Fibroblast of mammary gland (primary cell): ENCODE measurements around the gene AMPD3.
A peak's percentile ranks its signal among the peaks of the same experiment; 100 is the strongest.

ENCODE experiments used
- DNase-seq: peaks from one replicate; pipeline ENCODE4 v3.0.0-alpha.2; 2010; ENCODE audit warnings: low read depth
- H3K4me3 ChIP-seq: 2 replicates; pipeline ENCODE4 v1.5.1; 2011; ENCODE audit warnings: low read depth, mild to moderate bottlenecking, low read length, moderate library complexity; ENCODE audit not compliant: control insufficient read depth
- TF ChIP-seq, protein P1 (sequence below): conservative IDR thresholded peaks from 2 replicates; pipeline ENCODE4 v1.5.1; 2011; ENCODE audit warnings: low read depth, low read length, inconsistent platforms; ENCODE audit not compliant: control insufficient read depth, insufficient read depth

The AMPD3 gene

DNA sequence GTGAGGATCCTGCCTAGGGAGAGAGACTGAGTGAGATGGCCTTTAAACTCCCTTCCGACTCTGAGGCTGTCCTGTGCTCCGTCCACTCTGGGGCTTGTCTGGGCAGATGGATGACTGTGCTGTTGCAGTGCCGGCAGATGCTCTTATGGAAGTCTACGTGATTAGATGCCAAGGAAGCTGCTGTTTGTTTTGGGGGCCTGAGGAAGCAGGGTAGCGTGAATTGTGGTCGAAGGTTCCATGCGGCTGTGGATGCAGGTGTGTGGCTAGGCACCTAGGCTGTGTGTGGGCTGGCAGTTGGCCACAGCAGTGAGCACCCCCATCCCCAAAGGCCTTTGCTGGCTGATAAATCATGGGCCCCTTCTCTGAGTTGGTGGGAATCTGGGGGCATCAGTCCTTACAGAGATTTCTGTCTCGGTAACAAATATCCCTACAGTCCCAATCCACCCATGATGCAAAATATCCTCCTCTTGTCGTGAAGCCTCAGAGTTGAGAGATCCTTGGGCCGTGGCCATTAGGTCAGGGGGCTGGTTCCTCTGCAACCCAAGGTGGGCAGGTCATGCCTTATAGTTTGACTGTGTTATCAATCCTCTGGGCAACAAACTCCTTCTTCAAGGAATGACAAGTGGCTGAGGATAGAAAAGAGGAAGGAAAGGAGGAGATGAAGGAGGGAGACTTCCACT, 31.2 kb downstream of the AMPD3 start:
- TF ChIP-seq, protein P1, sequence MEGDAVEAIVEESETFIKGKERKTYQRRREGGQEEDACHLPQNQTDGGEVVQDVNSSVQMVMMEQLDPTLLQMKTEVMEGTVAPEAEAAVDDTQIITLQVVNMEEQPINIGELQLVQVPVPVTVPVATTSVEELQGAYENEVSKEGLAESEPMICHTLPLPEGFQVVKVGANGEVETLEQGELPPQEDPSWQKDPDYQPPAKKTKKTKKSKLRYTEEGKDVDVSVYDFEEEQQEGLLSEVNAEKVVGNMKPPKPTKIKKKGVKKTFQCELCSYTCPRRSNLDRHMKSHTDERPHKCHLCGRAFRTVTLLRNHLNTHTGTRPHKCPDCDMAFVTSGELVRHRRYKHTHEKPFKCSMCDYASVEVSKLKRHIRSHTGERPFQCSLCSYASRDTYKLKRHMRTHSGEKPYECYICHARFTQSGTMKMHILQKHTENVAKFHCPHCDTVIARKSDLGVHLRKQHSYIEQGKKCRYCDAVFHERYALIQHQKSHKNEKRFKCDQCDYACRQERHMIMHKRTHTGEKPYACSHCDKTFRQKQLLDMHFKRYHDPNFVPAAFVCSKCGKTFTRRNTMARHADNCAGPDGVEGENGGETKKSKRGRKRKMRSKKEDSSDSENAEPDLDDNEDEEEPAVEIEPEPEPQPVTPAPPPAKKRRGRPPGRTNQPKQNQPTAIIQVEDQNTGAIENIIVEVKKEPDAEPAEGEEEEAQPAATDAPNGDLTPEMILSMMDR = no peak
- no peak overlapping the region for H3K4me3 ChIP-seq
- no peak for DNase-seq

DNA sequence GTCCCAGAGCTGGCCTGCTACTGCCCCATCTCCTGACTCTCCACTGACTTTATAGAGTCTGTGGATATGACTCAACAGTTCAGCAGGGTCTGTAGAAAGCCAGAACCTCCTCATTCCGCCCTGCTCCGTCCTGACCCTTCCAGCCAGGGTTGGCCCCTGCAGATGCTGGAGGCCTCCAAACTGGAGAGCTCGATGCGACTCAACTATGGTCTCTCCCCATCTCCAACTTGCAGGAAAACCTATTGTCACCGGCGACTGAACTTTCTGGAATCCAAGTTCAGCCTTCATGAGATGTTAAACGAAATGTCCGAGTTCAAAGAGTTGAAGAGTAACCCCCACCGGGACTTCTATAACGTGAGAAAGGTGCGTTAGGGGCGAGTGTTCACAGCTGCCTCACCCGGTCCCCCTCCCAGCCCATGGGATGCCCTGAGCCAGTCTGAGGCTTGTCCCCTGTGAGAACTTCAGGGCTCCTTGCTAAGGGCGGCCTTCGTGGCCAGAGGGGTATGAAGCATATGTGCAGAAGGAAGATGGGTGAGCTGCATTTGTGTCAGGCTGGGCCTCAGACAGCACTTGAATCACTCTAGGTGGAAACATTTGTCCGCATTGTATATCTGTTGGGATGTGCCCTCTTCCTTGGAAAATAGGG, 32.1 kb downstream of the AMPD3 start:
- TF ChIP-seq, protein P1 = no peak
- no peak for DNase-seq
- H3K4me3 ChIP-seq = no peak overlapping the region

DNA sequence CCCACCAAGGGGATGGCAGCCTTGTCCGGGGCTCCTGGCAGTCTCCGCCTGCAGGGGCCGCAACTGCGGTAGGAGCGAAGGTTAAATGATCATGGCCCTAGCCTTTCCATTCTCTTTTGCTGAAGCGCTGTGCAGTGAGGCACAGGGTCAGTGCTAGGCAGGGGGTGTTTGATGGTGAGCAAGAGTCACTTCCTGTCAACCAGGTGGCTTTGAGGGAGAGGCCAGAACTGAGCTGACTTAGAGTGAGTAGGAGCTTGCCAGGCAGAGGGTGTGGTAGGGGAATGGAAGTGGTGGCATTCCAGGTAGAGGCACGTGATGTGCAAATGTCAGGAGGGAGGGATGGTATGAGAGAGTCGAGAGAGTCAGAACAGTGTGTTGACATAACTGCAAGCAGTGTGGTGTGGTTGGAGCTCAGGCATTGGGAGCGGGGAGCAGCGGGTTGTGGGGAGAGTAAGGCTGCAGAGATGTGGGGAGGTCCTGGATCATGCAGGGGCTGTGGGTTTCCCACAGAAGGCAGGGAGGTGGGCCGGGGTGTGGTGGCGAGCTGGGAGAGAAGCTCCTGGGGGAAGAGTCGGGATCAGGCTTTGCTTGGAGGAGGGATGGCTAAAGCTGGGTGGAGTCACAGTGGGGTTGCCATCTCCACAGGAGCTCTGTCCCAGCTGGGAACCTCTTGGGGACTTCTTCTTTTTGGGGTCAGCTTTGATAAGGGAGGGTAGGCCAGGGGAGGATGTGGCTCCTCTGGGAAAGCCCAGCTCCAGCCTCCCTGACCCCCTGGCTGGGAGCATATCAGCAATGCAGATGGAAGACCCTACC, 33.3 kb downstream of the AMPD3 start:
- TF ChIP-seq, protein P1 = no peak
- H3K4me3 ChIP-seq = no peak overlapping the region
- DNase-seq = peak; percentile 10

DNA sequence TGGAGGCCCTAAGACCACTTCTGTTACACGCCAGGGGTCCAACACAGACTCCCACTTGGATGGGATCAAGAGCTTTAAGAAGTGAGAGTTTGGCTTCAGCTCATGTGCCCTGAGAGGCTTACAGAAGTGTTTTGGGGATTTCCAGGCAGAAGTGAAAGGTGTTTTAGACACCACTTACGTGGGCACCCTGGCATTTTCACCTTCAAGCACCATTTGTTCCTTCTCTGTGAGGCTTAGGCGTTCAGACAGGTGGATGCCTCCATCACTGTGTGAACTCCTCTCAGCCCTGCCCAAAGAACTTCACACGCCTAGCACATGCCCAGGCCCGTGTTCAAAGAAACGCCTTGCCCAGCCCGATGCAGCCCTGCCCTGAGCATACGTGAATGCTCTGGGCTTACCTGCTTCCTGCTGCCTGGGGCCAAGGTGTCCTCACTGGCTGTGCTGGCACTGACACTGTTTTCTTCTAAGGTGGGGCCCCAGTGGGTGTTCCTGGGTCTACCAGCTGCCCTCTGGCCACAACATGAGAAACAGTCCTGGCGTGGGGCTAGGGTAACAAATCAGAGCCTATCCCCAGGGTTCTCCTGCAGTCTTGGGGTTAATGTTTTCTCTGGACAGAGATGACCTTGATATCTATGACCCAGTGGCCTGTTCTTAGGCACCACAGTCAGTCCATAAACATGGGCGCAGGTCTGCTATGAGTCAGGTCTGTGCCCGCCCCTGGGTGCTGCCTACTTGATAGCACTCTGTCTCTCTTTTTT, 34.0 kb downstream of the AMPD3 start:
- TF ChIP-seq, protein P1 = no peak
- no peak for DNase-seq
- H3K4me3 ChIP-seq = no peak overlapping the region

DNA sequence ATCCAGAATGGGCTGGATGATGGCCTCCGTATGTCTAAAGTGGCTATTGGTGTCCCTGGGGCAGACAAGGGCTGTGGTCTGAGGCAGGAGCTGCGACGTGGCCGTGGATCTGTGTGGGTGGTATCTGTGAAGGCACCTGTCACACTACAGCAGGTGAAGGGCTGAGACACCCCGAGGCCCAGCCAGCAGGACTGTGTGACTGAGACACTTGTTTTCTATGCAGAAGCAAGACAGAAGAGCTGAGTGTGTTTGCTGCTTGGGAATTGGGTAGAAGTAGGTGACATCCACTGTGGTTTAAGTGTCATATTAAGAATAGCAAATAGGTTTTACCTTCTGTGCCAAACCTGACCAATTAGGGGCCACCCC, 35.0 kb downstream of the AMPD3 start:
- TF ChIP-seq, protein P1 = no peak
- DNase-seq = no peak
- no peak overlapping the region for H3K4me3 ChIP-seq
